GM19463 (cell line): ENCODE measurements around the gene AP4M1.
A peak's percentile ranks its signal among the peaks of the same experiment; 100 is the strongest.

Experiments
- ATAC-seq: cut with Tn5 transposase; IDR thresholded peaks from one replicate; pipeline ENCODE4 v1.9.1; 2021; ENCODE audit warnings: mild to moderate bottlenecking, moderate library complexity; ENCODE audit not compliant: unreplicated experiment

The AP4M1 gene, protein sequence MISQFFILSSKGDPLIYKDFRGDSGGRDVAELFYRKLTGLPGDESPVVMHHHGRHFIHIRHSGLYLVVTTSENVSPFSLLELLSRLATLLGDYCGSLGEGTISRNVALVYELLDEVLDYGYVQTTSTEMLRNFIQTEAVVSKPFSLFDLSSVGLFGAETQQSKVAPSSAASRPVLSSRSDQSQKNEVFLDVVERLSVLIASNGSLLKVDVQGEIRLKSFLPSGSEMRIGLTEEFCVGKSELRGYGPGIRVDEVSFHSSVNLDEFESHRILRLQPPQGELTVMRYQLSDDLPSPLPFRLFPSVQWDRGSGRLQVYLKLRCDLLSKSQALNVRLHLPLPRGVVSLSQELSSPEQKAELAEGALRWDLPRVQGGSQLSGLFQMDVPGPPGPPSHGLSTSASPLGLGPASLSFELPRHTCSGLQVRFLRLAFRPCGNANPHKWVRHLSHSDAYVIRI

DNA sequence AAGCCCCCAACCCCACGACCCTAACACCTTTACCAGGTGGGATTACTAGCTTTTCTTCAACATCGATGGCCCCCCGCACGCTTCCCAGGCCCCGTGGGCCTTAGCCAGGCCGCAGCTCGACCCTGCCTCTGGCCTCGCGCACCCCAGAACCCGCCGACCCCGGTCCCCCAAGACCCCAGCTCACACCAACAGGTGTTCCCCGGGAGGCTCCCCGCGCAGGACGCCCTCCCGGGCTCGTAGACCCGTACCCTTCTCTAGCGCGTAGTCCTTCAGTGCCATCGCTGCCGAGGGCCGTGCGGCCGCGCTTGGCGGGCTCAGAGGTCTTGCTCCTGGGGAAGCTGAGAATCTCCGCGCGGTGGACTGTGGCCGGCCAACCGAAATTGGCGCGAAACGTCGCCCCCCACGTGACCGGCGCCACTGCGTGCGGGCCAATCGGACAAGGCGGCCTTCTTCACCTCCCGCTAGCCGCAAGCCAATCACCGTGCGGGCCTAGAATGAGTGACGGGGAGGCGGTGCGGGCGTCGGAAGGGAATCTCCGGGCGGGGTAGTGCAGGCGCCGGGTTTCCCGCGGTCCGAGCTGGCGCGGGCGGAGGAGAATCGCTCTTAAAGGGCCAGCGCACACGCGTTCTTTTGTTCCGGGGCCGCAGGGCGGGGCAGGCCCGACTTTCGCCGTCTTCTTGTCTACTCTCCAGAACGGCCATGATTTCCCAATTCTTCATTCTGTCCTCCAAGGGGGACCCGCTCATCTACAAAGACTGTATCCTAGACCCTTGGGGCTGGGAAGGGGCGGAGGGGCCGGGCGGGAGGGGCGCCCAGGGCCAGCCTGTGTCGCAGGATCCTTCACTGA lies at the start of gene AP4M1, which contains the start of gene MCM7:
Gene AP4M1, plus strand, starts transcription at position 628 of the 847 bp plus-strand sequence. Its CDS starts 72 bp downstream, at position 700.
Gene MCM7, minus strand, starts transcription at position 382 of the 847 bp plus-strand sequence. Its CDS starts 103 bp downstream, at position 279.
- peak; percentile 88 for ATAC-seq

GRCh38 chr7:100053215-100053614 lies 48.2 kb upstream of the AP4M1 start:
- ATAC-seq: no peak

DNA sequence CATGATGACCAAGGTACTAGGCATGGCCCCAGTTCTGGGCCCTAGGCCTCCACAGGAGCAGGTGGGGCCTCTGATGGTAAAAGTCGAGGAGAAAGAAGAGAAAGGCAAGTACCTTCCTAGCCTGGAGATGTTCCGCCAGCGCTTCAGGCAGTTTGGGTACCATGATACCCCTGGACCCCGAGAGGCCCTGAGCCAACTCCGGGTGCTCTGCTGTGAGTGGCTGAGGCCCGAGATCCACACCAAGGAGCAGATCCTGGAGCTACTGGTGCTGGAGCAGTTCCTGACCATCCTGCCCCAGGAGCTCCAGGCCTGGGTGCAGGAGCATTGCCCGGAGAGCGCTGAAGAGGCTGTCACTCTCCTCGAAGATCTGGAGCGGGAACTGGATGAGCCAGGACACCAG lies 44.4 kb upstream of the AP4M1 start:
- ATAC-seq: no peak

GRCh38 chr7:100059251-100059739 lies 42.1 kb upstream of the AP4M1 start:
- no peak for ATAC-seq

- ATAC-seq: no peak
These were observed 39.8 kb upstream of the AP4M1 start for GRCh38 chr7:100061518-100062193.

DNA sequence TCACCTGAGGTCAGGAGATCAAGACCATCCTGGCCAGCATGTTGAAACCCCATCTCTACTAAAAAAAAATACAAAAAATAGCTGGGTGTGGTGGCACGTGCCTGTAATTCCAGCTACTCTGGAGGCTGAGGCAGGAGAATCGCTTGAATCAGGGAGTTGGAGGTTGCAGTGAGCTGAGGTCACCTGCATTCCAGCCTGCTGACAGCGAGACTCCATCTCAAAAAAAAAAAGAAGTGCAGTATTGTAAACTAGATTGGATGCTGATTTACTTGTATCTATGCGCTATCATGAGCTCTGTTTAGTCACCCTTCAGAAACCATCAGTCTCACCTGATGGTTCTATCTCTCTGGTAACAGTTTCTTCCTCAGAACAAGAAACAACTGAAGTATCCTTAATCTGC lies 38.1 kb upstream of the AP4M1 start:
- no peak for ATAC-seq

DNA sequence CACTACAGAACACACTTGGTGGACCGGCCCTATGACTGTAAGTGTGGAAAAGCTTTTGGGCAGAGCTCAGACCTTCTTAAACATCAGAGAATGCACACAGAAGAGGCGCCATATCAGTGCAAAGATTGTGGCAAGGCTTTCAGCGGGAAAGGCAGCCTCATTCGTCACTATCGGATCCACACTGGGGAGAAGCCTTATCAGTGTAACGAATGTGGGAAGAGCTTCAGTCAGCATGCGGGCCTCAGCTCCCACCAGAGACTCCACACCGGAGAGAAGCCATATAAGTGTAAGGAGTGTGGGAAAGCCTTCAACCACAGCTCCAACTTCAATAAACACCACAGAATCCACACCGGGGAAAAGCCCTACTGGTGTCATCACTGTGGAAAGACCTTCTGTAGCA lies 37.3 kb upstream of the AP4M1 start:
- ATAC-seq: no peak

DNA sequence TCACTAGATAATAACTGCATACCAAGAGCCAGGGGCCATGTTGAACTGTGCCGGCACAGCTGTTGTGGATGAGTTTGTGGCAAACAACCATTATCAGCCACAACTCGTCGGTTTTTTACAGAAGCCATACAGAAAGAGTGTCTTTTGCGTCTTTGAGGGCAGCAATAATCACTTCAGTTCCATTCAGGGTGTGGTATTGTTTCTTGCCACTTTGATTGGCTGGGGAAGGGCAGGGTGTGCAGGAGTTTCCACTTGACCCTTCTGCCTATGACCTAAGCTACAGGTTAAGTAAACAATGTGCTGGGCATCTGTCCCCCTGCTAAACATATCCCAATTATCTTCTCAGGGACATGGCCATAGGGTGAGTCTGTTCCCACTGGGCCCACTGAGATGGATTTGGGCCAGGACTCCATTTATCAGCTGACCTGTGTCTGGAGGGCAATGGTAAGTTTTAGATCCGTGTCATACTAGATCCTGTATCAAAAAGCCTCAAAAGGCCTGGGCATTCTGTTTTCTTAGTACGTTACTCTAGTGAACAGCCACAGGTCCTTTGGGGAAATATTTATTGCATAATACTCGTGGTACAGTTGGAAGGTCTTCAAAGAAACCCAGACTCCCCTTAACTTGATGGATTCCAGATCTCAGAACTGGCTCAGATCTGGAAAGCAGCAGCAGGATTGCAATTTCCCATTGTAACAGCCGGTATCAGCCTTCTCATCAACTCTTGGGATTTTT lies 35.8 kb upstream of the AP4M1 start:
- no peak for ATAC-seq

DNA sequence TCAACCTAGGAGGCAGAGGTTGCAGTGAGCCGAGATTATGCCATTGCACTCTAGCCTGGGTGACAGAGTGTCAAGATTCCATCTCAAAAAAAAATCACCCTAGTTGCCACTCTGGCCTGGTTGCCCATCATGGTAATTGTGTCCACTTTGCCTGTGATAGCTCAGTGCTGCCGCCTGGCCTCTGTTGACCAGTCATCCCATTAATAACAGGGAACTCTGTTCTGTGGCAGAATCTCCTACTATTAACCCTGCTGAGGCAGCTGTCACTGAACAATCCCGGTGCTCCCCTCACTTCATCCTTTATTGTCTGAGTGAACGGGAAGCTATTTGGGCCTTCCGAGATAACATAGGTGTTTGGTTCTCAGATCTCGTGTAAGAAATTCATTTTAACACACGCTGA lies 34.5 kb upstream of the AP4M1 start:
- ATAC-seq: no peak

DNA sequence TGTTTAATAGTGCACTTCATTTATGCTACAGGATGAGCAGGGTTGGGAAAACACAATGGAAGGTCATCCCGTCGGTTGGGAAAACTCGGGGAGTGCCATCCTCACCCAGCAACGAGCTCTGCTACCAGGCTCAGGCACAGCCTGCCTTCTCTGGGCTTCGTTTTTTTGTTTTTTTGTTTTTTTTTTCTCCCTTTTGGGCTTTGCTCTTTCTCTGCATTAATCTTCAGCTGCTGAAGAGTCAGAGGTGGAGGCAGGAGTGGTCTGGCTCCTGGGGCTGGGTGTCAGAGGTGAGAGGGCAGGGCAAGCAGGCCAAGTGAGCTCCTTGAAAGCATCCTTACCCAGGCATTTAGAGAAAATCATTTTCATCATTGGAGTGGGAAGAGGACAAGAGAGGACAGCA lies 31.5 kb upstream of the AP4M1 start:
- ATAC-seq: no peak

GRCh38 chr7:100071018-100071723 lies 30.3 kb upstream of the AP4M1 start:
- no peak for ATAC-seq

DNA sequence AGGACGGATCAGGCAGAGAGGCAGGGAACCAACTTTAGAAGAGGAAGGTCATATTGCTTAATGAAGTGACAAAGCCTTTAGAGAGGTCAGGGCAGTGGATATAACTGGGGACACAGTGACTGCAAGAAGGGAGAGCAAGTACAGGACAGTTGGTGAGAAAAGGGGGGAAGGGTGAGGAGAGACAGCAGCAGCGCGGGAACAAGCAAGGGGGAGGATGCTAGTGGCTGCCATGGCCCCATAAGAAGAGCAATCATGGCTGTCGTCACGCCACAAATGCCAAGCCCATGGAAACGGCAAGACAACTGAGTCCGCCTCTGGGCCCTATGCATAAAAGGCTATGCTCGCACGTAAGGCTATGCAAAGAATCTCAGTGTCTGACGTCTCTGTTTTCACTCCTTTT lies 29.0 kb upstream of the AP4M1 start:
- ATAC-seq: no peak

DNA sequence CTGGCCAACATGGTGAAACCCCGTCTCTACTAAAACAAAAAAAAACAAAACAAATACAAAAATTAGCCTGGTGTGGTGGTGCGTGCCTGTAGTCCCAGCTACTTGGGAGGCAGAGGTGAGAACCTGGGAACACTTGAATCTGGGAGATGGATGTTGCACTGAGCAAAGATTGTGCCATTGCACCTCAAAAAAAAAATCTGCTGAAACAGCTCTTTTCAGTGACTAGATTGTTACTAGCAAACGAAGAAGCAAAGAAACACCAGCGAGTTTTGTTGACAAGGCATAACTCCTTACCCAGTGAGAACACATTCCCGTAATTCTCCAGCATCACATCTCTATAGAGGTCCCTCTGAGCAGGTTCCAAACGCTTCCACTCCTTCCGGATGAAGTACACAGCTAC lies 26.6 kb upstream of the AP4M1 start:
- ATAC-seq: no peak

DNA sequence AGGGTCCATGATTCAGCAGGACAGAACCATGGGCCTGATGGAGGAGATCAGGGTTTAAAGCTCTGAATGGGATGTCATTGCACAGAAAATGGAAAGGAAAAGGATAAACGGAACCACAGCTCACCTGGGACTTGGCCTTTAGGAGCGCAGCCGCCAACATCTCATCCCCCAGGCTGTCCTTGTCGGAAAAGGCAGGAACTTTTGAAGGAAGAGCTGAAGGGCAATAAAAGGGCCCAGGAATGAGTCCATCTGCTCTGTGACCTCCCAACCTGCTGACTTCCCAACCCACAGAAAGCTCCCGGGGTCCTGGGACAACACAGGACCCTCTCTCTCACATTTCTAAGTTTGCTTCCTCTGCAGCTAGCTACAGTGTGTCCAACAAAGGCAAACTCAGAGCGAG lies 26.0 kb upstream of the AP4M1 start:
- ATAC-seq: no peak

GRCh38 chr7:100077205-100077604 lies 24.2 kb upstream of the AP4M1 start:
- ATAC-seq: no peak

DNA sequence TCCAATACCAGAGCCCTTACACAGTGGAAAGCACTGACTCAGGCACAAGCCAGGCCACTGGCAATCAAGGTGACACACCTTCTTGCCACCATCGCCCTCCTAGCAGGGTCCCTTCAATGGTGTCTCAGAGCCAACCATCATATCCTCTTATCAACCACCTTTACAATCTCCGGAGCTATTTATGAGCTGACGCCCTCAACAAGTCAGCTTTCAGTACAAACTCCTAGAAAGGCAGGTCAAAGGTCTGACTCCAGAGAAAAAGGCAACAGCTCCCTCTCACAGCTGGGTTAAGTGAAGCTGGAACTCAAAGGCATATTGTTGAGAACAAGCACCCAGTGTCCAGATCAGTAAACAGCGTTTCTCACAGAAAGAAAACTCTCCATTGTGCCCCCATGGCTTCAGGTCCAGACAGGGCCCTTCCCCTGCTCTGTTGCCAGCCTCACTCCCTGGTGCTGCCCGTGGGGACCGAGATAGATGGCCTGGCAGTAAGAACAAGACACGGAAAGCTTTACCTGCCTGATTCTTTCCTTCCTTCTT lies 22.4 kb upstream of the AP4M1 start:
- ATAC-seq: no peak

DNA sequence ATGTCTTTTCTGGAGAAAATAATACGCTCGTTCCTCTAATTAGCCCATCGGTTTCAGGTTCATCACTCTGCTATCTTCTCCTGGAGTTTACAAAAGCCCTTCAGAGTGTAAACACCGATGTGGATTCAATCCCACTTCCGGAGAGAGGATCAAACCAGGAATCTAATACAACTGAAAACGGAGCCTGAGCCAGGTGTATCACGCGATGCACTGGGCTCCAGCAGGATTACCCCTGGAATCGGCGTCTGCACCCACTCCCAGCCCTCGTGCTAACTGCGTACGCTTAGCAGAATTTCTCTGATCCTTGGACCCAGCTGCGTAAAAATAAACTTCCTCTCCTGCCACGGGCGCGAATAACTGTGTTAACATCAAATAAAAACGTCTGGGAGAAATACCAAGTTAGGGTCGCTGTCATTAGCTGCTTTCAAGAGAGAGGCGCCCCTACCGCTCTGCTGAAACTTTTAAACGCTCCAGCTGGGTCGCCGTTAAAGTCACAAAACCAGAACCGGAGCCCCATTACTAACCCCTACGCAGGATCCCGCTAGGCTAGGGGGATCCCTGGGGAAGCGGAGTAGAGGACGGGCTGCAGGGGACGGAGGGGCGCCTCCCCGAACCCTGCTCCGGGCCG lies 20.4 kb upstream of the AP4M1 start:
- ATAC-seq: no peak

DNA sequence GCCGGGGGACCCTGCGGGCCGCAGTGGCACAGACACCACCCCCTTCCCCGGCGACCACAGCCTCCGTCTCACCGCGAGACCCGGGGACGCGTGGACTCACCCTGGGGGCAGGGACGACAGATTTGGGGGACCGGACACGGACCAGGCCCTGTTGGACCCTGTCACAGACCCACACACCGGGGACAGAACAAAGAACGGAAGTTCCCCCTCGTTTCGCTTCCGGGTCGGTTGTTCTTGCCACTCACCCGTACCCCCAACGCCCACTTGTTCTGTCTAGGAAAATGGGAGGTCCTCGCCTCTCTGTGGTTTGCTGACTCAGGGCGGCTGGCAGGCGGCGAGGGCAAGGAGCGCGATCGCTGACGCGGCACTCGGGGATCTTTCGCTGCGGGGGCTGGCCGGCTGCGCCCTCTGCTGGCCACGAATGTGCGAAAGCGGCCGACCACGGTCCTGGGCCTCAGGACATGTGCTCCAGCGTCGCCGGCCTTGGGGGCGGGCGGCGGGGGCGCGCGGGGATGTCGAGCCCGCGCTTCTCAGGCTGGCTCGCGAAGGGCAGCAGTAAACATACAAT lies 19.8 kb upstream of the AP4M1 start, which contains the start of gene ZNF3:
Gene ZNF3, minus strand, starts transcription at position 189 of the 568 bp plus-strand sequence. CDS start 4,366 bp downstream, outside the sequence.
- peak; percentile 83 for ATAC-seq

DNA sequence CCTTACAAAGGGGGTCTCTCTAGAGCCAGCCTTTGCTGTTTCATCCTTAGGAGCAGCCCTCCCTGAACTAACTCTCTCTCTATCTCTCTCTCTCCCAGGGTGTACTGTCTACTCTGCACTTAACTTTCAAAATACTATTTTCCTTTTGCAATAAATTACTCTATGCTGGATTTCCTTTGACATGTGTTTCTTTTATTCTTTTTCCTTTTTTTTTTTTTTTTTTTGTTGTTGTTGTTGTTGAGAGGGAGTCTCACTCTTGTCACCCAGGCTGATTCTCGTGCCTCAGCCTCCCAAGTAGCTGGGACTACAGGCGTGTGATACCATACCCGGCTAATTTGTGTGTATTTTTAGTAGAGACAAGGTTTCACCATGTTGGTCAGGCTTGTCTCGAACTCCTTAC lies 18.5 kb upstream of the AP4M1 start:
- ATAC-seq: no peak
